Endothelial cell of umbilical vein (primary cell): ENCODE data around the gene SYNPO2. TPM values are rescaled to one million over a fixed set of nuclear protein-coding genes. Genes with fewer than 3 reads are reported as not detected.

Source experiments
- BruUV-seq: library from RNA; stranded (reverse); fragments of 400-500 nt; replicated peaks from 2 replicates; lab custom pipeline; 2021; lab: Mats Ljungman, UMichigan
- CTCF ChIA-PET: fragments of 300-600, 350-600 bp; sonication (Branson Sonifier 250); formaldehyde crosslinking; loops from one replicate; lab custom pipeline; 2021; ENCODE audit warnings: antibody characterized with exemption, inconsistent platforms; lab: Charles Lee
- POLR2A ChIA-PET: fragments of 300-600, 350-600 bp; sonication (Branson Sonifier 250); formaldehyde crosslinking; loops from one replicate; lab custom pipeline; 2021; ENCODE audit warnings: antibody characterized with exemption, inconsistent platforms; lab: Charles Lee
- DNase-seq: peaks from one replicate; pipeline ENCODE4 v3.0.0-alpha.2; 2011; ENCODE audit warnings: low read depth, low spot score
- FAIRE-seq: peaks from 2 replicates; lab custom pipeline; 2011; peaks lifted over from hg19 to GRCh38; lab: Jason Lieb, UNC
- H2AFZ ChIP-seq: 2 replicates; pipeline ENCODE4 v1.6.0; 2012; ENCODE audit warnings: low read depth, low read length, control low read depth, inconsistent platforms
- H3K27ac ChIP-seq: 2 replicates; pipeline ENCODE4 v1.5.1; 2011; ENCODE audit warnings: low read depth, mild to moderate bottlenecking, control low read depth, low read length, moderate library complexity; ENCODE audit not compliant: insufficient read depth
- H3K27me3 ChIP-seq, 2 experiments: 2 replicates each; pipeline versions ENCODE4 v1.6.0 to v1.6.1; 2011; ENCODE audit warnings: low read length in 2 of 2, mixed read lengths in 1 of 2; ENCODE audit not compliant: control insufficient read depth in 2 of 2, insufficient read depth in 2 of 2
- H3K36me3 ChIP-seq, 2 experiments: 2 replicates in 1 of 2; 3 replicates in 1 of 2; pipeline ENCODE4 v1.5.1; 2011; ENCODE audit warnings: low read length in 2 of 2, mild to moderate bottlenecking in 1 of 2, moderate library complexity in 1 of 2; ENCODE audit not compliant: control insufficient read depth in 2 of 2, insufficient read depth in 2 of 2; ENCODE audit errors: extremely low read depth in 1 of 2
- H3K4me1 ChIP-seq: 3 replicates; pipeline ENCODE4 v1.5.1; 2011; ENCODE audit warnings: mild to moderate bottlenecking, low read length; ENCODE audit not compliant: control insufficient read depth, insufficient read depth; ENCODE audit errors: extremely low read depth
- H3K4me2 ChIP-seq: 2 replicates; pipeline ENCODE4 v1.6.1; 2011; ENCODE audit warnings: low read length, control low read depth, mixed read lengths; ENCODE audit not compliant: insufficient read depth
- H3K4me3 ChIP-seq, 3 experiments: fragments of 200-600 bp in 1 of 3; sonication (generic), shearing (Covaris generic) in 1 of 3; replicated peaks in 1 of 3; 2 replicates each; pipeline ENCODE4 v1.5.1; 2011 to 2016; ENCODE audit warnings: control low read depth in 3 of 3, low read length in 3 of 3, mild to moderate bottlenecking in 2 of 3, inconsistent platforms in 1 of 3, low read depth in 1 of 3, moderate library complexity in 1 of 3; ENCODE audit not compliant: insufficient read depth in 1 of 3
- H3K79me2 ChIP-seq: 2 replicates; pipeline ENCODE4 v1.6.0; 2012; ENCODE audit warnings: low read length, inconsistent platforms; ENCODE audit not compliant: control insufficient read depth, insufficient read depth
- H3K9ac ChIP-seq: replicated peaks from 2 replicates; pipeline ENCODE3; 2011; ENCODE audit warnings: low read length, control low read depth; ENCODE audit not compliant: insufficient read depth; ENCODE audit errors: extremely low read depth
- H3K9me1 ChIP-seq: replicated peaks from 3 replicates; pipeline ENCODE4 v1.6.0; 2011; ENCODE audit warnings: mild to moderate bottlenecking, low read length; ENCODE audit not compliant: control insufficient read depth, insufficient read depth; ENCODE audit errors: extremely low read depth
- H3K9me3 ChIP-seq: replicated peaks from 2 replicates; pipeline ENCODE4 v1.5.1; 2012; ENCODE audit warnings: low read length, inconsistent platforms; ENCODE audit not compliant: control insufficient read depth, insufficient read depth
- H4K20me1 ChIP-seq: replicated peaks from 2 replicates; pipeline ENCODE3; 2011; ENCODE audit warnings: mild to moderate bottlenecking, low read length; ENCODE audit not compliant: control insufficient read depth, insufficient read depth; ENCODE audit errors: extremely low read depth
- EZH2 ChIP-seq: IDR thresholded peaks from 2 replicates; pipeline ENCODE4 v1.6.1; 2012; ENCODE audit warnings: borderline replicate concordance, low read depth, mild to moderate bottlenecking, moderate library complexity, low read length, inconsistent platforms; ENCODE audit not compliant: severe bottlenecking
- FOS ChIP-seq: IDR thresholded peaks from 2 replicates; pipeline ENCODE4 v1.6.1; 2011; ENCODE audit warnings: mild to moderate bottlenecking, low read length, moderate library complexity, borderline replicate concordance; ENCODE audit not compliant: insufficient read depth
- GATA2 ChIP-seq: IDR thresholded peaks from 2 replicates; pipeline ENCODE4 v1.7.0; 2011; ENCODE audit warnings: low read depth, mild to moderate bottlenecking, moderate library complexity, mixed read lengths, low read length; ENCODE audit not compliant: insufficient read length, insufficient read depth
- JUN ChIP-seq: IDR thresholded peaks from 2 replicates; pipeline ENCODE4 v1.6.1; 2011; ENCODE audit warnings: borderline replicate concordance, low read depth; ENCODE audit not compliant: insufficient read length, insufficient read depth
- MYC ChIP-seq: IDR thresholded peaks from one replicate; pipeline ENCODE4 v1.6.1; 2011; ENCODE audit warnings: mild to moderate bottlenecking, low read depth, low read length
- POLR2A ChIP-seq: IDR thresholded peaks from 2 replicates; pipeline ENCODE4 v1.6.1; 2012; ENCODE audit warnings: low read depth, mild to moderate bottlenecking, control low read depth, low read length
- POLR2AphosphoS5 ChIP-seq: IDR thresholded peaks from 2 replicates; pipeline ENCODE4 v1.6.1; 2012; ENCODE audit warnings: low read depth, mild to moderate bottlenecking, control low read depth, low read length, moderate library complexity; ENCODE audit not compliant: insufficient read depth
- dilution Hi-C: fragments of 300-500 bp; cut with MboI; formaldehyde crosslinking; loops from one replicate; pipeline ENCODE4 v1.15.0; 2019; ENCODE audit warnings: low sequenced_read_pairs; ENCODE audit not compliant: extremely low pct_ligation_motif_present
- intact Hi-C: fragments of 100-400 bp; cut with micrococcal nuclease; formaldehyde crosslinking; loops from one replicate; pipeline ENCODE4 v1.10.0; 2022
- polyA plus RNA-seq, 4 experiments: library from polyadenylated mRNA; depleted of rRNA in 3 of 4; stranded (reverse) in 3 of 4; unstranded in 1 of 4; fragments of >200 nt; gene quantifications; 2 replicates each; pipeline versions ENCODE4 v1.2.1 to v1.2.3, GENCODE V29; 2011 to 2012; ENCODE audit warnings: missing spikeins in 1 of 4
- total RNA-seq: library from RNA; stranded (reverse); gene quantifications from 2 replicates; pipeline ENCODE4 v1.2.3, GENCODE V29; 2021
- TF ChIP-seq, protein P1 (sequence below), 2 donors: IDR thresholded peaks; 1 replicate in 1 of 2; 2 replicates in 1 of 2; pipeline ENCODE4 v1.5.1; 2011; ENCODE audit warnings: low read length in 2 of 2, mild to moderate bottlenecking in 2 of 2, moderate library complexity in 2 of 2, control low read depth in 1 of 2, inconsistent platforms in 1 of 2, low read depth in 1 of 2; ENCODE audit not compliant: insufficient read depth in 1 of 2; ENCODE audit errors: extremely low read depth in 1 of 2
- TF ChIP-seq, protein P2 (sequence below): IDR thresholded peaks from 2 replicates; pipeline ENCODE4 v1.6.1; 2011; ENCODE audit not compliant: insufficient read depth, insufficient read length

SYNPO2 gene
- total and polyA plus RNA-seq, 2 donors (not counting 3 experiments of a cell fraction or from before 2014, with no cell fraction given), result 0.06 to 0.13 TPM

DNA sequence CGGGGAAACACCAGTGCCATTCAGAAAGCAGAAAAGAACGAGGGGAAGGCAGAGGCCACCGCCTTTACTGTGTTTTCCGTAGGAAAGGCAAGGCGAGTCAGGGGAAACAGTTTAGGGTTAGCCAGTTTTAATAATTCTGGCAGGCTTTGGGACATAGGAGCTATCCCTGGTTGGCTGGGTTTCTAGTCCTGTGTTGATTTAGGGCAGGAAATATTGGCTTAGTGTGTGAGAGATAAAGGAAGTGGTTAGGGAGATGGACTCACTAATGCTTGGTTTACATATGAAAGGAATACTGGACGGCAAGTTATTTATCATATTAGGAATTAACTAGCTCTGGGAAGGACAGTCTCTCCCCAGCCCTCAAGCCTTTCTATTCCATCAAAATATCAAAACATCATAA is 53.1 kb downstream of the SYNPO2 start:
- no peaks in the 10 kb centered on the region for H3K9me1 ChIP-seq
- H3K9me3 ChIP-seq, result no peaks in the 10 kb centered on the region
- H3K4me3 ChIP-seq, result no peak overlapping the region
- H3K79me2 ChIP-seq, result no peaks in the 10 kb centered on the region
- intact Hi-C loops, result no loop called here
- H3K27me3 ChIP-seq, result peaks cover 0 to 8% of the 10 kb centered on the region in 2 experiments
- no peak overlapping the region for H2AFZ ChIP-seq
- FAIRE-seq (no peak), DNase-seq (no peak)
- H3K27ac ChIP-seq, result no peak overlapping the region
- H3K36me3 ChIP-seq, result no peaks in the 10 kb centered on the region
- no peaks in the 10 kb centered on the region for H4K20me1 ChIP-seq
- POLR2A ChIA-PET, result no interaction called here
- BruUV-seq, result no TSS peak
- CTCF ChIA-PET, result interaction anchor here (0.9 to 1.8 kb wide), 2 partner anchors 8 to 10 kb away, joined by 3 to 5 read pairs; no protein-coding TSS in a partner anchor
- H3K4me1 ChIP-seq, result no peaks in the 10 kb centered on the region
- dilution Hi-C loops, result no loop called here
- TF ChIP-seq, protein P1, sequence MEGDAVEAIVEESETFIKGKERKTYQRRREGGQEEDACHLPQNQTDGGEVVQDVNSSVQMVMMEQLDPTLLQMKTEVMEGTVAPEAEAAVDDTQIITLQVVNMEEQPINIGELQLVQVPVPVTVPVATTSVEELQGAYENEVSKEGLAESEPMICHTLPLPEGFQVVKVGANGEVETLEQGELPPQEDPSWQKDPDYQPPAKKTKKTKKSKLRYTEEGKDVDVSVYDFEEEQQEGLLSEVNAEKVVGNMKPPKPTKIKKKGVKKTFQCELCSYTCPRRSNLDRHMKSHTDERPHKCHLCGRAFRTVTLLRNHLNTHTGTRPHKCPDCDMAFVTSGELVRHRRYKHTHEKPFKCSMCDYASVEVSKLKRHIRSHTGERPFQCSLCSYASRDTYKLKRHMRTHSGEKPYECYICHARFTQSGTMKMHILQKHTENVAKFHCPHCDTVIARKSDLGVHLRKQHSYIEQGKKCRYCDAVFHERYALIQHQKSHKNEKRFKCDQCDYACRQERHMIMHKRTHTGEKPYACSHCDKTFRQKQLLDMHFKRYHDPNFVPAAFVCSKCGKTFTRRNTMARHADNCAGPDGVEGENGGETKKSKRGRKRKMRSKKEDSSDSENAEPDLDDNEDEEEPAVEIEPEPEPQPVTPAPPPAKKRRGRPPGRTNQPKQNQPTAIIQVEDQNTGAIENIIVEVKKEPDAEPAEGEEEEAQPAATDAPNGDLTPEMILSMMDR (IDR thresholded peaks at IDR 0.05; ENCODE audit: extremely low read depth in 1 of 2, insufficient read depth in 1 of 2, low read depth in 1 of 2, low read length in 2 of 2), result no peak
- TF ChIP-seq GATA2 (no peak), POLR2AphosphoS5 (no peak), JUN (no peak), MYC (no peak), POLR2A (no peak), FOS (no peak), EZH2 (no peak)
- TF ChIP-seq, protein P2, sequence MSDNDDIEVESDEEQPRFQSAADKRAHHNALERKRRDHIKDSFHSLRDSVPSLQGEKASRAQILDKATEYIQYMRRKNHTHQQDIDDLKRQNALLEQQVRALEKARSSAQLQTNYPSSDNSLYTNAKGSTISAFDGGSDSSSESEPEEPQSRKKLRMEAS, result no peak
- no peak overlapping the region for H3K4me2 ChIP-seq
- H3K9ac ChIP-seq, result no peak overlapping the region
